NCI-H774 (cell line): ENCODE data around the gene ASB18.
A peak's percentile ranks its signal among the peaks of the same experiment; 100 is the strongest.
"Not testable (repeated sequence)": the region's sequence is repeated elsewhere in the genome, so short reads cannot be mapped to it uniquely, and the experiment has no call there.

ENCODE experiments used
- DNase-seq: peaks from one replicate; lab custom pipeline; 2025; lab: John Stamatoyannopoulos, UW

Gene ASB18, protein sequence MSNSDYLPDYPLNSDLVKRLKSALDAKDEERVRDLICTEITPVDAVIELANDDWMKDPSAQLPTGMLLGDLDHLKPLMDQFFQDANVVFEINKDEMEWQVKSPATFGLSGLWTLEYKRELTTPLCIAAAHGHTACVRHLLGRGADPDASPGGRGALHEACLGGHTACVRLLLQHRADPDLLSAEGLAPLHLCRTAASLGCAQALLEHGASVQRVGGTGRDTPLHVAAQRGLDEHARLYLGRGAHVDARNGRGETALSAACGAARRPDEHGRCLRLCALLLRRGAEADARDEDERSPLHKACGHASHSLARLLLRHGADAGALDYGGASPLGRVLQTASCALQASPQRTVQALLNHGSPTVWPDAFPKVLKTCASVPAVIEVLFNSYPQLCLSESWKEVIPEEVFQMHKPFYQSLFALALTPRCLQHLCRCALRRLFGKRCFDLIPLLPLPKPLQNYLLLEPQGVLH

GRCh38 chr2:236264256-236264655 lies at the start of gene ASB18:
ASB18 (minus strand) TSS chr2:236264406; CDS start chr2:236264345, 61 bp downstream.
- no peak for DNase-seq

DNA sequence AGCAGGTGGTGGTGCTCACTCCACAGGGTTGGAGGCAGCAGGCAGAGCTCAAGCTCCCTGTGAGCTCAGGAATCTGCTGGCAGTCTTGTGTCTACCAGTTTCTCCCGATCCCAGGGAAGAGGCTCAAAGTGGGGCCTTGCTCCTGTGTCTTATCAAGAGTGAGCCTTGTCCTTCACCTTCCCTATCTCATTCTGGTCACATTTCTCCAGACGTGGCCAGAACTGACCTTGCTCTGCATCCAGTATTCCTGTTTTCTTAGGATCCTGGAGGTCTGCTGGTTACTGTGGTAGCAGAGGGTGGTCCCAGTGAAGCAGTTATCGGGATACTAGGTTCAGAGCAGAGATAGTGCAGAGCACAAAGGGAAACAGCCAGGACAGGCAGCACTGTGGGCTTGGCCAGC lies 47.1 kb upstream of the ASB18 start:
- no peak for DNase-seq

GRCh38 chr2:236309669-236310029 lies 45.4 kb upstream of the ASB18 start:
- DNase-seq, result peak; percentile 35

DNA sequence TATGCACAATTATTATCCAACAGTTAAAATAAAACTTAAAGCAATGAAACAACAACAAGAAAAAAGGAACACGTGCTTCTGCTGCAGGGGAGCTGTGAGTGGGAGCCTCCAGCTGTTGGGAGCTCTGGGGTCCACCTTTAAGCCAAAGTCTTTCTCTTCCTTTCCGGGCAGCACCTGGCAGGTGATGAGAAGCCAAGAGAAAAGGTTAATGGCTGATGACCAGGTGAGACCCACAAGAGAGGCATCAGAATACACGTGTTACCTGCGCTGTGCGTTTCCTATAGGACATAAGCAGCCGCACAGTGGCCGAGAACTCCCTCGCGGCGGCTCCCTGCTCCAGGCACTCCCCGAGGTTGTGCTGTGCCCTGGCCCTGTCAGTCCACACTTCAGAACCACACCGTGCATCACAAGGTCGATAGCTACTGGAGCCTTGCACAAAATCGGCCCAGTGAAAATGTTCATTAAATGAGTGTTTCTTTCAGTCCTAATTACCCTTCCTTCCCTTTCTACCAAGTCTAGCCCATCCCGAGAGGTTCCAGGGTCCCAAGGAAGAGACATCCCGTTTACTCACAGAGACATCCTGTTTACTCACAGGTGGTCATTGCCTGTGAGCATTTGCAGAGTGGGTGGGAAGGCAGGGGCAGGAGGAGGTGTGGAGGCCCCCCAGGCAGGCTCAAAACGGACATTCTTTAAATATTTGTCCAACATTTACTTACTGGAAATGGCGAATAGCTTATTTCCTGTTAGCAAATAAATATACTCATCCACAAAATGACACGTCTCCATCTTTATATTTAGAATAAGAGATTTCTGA lies 44.9 kb upstream of the ASB18 start:
- DNase-seq, result no peak

DNA sequence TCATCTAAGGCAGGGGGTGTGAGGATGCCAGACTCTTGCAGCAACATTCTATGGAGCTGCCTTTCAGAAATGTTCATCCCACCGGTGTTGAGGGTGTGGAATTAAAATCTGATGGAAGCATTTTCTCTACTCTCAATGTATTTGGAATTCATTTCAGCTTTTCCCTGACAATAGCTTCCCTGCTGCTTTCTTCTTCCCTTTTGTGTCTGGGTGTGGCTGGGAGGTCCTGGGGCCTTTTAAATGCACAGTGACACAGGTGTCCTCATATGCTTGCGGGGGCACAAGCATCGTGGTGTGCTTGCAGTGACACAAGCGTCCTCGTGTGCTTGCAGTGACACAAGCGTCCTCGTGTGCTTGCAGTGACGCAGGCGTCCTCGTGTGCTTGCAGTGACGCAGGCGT lies 43.4 kb upstream of the ASB18 start:
- DNase-seq, result no peak

DNA sequence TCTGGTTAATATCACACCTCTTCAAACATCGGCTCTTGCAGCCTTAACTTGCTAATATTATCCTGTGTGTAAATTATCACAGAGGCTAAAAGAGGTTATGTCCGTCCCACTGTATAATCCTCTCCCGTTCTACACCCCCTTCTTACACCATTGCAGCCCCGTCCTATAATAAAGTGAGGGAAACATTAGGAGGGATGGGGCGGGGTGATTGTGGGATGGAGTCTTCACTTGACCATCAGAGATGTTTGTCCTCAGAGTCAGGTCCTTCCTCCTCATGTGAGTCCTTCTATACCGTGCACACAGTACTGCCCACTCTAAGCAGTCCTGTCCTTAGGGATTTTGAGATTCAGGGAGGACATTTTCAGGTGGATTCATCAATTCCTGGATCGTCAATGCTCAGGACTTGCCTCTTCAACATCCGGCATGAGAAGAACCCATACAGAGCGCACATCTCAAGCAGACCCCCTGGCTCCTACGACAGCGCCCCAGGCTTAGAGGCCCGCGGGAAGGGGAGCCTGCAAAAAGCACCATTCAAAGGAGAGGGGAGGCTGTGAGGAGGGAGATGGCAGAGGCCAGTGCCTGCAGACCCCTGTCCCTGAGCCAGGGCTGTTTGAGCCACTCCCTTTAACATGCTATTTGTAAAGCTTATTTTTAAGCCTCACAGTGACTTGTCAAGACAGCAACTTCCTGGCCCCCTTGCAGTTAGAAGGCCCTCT lies 42.8 kb upstream of the ASB18 start:
- DNase-seq, result no peak

DNA sequence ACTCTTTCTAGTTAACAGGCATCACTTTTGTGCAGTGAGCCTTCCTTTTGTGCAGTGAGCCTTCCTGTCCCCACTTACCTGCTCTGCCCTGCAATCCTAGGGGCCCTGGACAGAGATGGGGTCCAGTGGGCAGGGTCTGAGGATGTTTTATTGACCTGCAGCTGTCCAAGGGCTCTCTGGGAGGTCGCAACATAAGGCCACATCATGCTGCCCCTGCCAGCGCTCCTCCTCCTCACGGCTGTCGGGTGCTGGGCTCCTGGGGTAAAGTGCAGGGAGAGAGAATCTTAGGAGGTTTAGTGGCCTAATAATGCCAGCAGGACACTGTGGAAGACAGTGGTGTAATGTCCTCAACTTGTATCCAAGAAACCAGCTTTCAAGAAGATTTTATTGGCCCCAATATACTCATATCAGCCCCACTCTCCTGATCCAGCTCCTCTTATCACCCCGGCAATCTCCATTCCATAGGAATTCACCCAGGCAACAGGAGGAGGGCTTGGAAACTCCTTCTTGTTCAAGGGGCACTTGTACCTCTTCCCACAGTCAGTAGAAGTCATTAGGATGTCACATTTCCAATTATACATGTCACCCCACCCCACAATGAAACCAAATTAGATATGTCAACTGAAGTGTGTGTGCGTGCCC lies 41.9 kb upstream of the ASB18 start:
- no peak for DNase-seq

GRCh38 chr2:236305531-236305930 lies 41.3 kb upstream of the ASB18 start:
- DNase-seq, result no peak

GRCh38 chr2:236303935-236304334 lies 39.7 kb upstream of the ASB18 start:
- DNase-seq, result no peak

DNA sequence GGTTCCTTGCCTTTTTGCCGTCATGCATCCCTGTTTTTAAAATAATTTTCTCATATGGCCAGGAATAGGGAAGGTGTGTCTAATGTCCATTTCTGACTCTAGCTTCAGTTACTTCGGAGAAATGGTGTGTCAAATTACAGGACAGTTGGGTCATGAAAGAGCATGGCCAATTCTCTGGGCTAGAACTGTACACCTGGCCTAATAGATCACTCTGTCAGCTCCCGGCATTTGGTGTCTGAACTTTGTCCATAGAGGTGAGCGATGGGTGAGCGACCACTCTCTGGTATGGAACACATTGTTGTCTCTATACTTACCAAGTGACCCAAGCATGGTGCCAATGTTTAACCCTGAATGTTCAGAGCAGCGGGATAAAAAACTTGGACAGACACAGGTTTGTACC lies 38.3 kb upstream of the ASB18 start:
- no peak for DNase-seq

DNA sequence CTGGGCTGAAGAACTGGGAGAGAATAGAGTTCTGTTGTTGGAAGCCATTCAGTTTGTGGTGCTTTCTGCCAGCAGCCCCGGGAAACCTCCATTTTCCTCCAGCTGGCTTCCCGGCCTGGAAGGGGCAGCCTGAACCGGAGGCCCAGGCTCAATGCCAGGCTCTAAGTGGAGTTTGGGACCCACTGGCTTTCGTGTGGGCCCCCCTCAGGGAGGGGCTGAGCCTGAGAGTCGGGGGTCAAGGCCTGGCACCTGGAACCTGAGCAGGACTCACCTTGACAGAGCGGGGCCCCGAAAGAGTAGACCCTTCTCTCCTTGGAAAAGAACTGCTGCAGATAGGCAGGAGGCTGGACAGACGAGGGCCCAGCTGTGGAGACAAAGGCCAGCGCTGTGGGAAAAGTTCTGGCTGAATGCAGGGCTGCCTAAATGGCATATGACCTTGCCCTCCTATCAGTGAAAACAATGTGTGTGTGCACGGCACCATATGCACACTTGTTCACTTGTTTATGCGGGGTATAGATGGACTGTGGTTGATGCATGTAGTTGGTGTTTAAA lies 34.8 kb upstream of the ASB18 start:
- DNase-seq, result no peak

GRCh38 chr2:236295481-236295880 lies 31.3 kb upstream of the ASB18 start:
- DNase-seq, result no peak

DNA sequence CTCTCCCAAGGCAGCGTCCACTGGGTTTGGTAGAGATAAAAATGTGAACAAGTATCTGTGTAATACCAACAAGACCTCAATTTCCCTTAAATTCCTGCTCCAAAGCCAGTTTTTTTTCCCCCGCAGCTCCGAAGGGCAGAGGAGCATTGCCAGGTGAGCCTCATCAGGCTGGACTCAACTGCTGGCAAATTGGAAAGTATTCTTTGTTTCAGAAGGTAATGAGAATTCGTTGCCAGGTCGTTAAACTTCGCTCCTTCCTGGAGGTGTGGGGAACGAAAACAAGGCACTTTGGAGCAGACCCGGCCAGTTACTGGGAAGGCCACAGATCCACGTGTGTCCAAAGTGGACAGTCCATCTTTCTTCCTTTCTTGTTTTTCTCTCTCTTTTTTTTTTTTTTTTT lies 30.4 kb upstream of the ASB18 start:
- no peak for DNase-seq

- DNase-seq, result no peak
Observed at GRCh38 chr2:236293241-236293810, 29.1 kb upstream of the ASB18 start.

GRCh38 chr2:236291911-236292310 lies 27.7 kb upstream of the ASB18 start:
- DNase-seq, result no peak

GRCh38 chr2:236291476-236291875 lies 27.3 kb upstream of the ASB18 start:
- no peak for DNase-seq

DNA sequence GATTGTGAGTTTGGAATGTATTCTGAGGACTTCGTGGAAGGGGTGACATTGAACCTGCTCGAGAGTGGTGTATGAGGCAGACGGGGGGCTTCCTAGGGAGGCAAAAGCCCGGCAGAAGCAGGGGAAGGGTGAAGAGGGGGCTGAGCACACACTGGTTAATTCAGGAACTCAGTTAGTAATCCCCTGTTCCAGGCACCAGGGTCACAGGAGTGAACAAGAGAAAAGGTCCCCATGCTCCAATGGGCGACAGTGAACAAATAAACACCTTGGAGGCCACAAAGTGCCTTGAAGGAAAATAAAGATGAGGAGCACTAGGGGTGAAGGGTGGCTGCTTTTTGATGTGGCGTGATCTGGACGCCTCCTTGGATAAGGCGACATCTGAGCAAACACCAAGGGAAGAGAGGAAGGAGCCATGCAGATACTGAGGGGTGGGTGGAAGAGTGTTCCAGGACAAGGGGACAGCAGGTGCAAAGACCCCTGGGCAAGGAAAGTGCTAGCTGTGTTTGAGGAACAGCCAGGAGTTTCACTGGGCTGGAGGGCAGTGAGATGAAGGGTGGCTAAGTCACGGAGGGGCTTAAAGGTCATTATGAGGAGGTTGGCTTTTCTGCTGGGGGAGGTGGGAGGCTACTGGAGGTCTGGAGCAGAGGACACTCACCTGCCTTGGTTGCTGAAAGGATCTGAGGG lies 26.7 kb upstream of the ASB18 start:
- DNase-seq, result no peak

DNA sequence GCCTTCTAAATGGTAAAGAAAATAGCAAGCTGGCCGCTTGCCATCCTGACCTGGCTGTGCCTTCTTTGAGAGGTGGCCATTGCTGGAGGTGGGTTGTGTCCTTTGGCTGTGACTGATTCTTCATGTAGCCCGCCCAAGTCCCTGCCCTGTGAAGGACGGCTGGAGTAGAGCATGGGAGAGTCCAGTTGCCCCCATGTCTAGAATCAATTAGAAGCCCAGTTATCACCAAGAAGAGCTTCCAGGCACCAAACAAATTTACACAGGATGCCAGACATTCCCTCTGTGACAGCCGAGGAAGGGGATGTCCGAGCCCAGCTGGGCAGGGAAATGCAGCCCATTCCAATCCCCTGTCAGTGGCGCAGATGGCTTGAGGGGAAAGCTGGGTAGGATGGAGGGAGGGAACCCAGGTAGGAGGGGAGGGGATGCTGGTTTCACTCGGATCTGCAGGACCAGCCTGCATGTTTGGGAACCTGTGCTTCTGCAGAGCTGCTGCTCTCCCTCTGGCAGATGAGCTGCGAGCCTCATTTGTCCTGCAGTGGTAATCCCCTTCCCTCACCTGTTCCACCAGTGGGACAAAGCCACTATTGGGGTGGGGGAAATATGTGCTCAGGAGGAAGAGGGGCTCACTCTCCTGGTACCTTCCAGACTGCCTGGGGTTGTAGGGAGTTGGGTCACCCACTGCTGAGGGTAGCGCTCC lies 25.7 kb upstream of the ASB18 start:
- DNase-seq, result no peak

- DNase-seq, result not testable (repeated sequence)
Observed at GRCh38 chr2:236288373-236288772, 24.2 kb upstream of the ASB18 start.

GRCh38 chr2:236287656-236288055 lies 23.4 kb upstream of the ASB18 start:
- DNase-seq, result no peak
